Breast epithelium (tissue), 3 donors: Measurements from ENCODE around the gene CCDC92.

ENCODE experiments used
- CTCF ChIP-seq, 3 donors: fragments of 450-650 bp; IDR thresholded peaks; one replicate each; pipeline ENCODE4 v1.5.1; 2016 to 2017; ENCODE audit warnings: antibody characterized with exemption in 3 of 3, mild to moderate bottlenecking in 3 of 3, moderate library complexity in 3 of 3
- POLR2A ChIP-seq: fragments of 450-650 bp; IDR thresholded peaks from one replicate; pipeline ENCODE4 v1.6.1; 2016; ENCODE audit warnings: antibody characterized with exemption, mild to moderate bottlenecking, moderate library complexity
- POLR2AphosphoS5 ChIP-seq, 3 donors: sonication (generic); formaldehyde crosslinking; IDR thresholded peaks; one replicate each; pipeline ENCODE4 v1.6.1; 2017; ENCODE audit warnings: antibody characterized with exemption in 3 of 3

GRCh38 chr12:123895451-123895850 is 77.2 kb downstream of the CCDC92 start:
- TF ChIP-seq CTCF (IDR thresholded peaks at IDR 0.05): no peak
- no peak for TF ChIP-seq POLR2AphosphoS5 (IDR thresholded peaks at IDR 0.05)
- TF ChIP-seq POLR2A: no peak
